ENCODE data around the gene ERCC6L2. TPM values are rescaled to one million over a fixed set of nuclear protein-coding genes. Genes with fewer than 3 reads are reported as not detected.

The ERCC6L2 gene
- total RNA-seq, 2 donors from 2014 or later, result 25.2 to 30.4 TPM

DNA sequence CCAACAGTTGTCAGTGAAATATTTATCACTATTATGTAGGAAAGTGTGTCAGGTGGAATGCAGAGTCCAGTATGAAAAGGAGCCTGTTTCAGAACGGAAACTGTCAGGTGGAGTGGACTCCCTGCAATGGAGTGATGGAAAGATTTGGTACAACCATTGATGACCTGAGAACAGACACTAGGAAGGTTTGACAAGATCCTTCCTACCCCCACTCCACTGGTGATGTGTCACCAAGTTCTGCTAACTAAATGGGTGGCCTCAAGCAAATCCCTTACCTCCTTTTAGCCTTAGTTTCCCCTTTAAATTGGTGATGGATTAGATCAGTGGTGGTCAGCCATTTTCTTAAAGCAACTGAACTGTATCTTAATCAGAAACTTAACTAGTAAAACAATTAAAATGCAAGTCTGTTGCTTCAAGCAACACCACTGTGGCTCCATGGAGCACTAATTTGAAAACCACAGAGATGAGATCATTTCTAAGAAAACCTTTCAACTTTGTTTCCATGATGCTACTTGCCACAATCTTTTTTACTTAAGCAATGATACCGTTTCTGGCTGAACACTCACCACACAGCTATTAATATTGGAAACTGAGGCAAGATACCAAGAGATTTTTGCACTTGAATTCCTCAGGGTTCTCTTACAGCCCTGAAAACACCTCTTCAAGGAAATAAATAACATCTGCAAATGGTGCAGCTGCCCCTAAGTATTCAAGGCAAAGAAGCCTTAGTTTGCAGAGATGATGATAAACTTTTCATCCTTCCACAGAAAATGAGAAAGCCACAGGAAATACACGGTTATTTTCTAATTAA is 140.6 kb downstream of the ERCC6L2 start:
- ATAC-seq, result peak; percentile 78 to 79
- DNase-seq (ENCODE audit: low spot score), result no peak
- H3K27me3 Mint-ChIP-seq, result no peaks in the 10 kb centered on the region

More for the DNA sequence above, 140.6 kb downstream of the ERCC6L2 start:
- no peaks in the 10 kb centered on the region for H3K9me3 Mint-ChIP-seq
- H3K4me3 Mint-ChIP-seq, result peak overlapping the region; percentile 84
- H3K4me1 Mint-ChIP-seq (ENCODE audit: low read depth in 2 of 2), result peaks cover 49 to 64% of the 10 kb centered on the region in 2 donors
- no peaks in the 10 kb centered on the region for H3K36me3 Mint-ChIP-seq
- H3K27ac Mint-ChIP-seq, result peak overlapping the region; percentile 99 to 100
